ENCODE results near the gene ZNF777. TPM values are rescaled to one million over a fixed set of nuclear protein-coding genes. Genes with fewer than 3 reads are reported as not detected.
"Not testable (repeated sequence)": the region's sequence is repeated elsewhere in the genome, so short reads cannot be mapped to it uniquely, and the experiment has no call there.

Gene ZNF777
- total and polyA plus RNA-seq, 12 donors, result 6.1 to 9.1 (median 7.7) TPM

GRCh38 chr7:149449897-149450296 lies 11.0 kb downstream of the ZNF777 start:
- H3K27me3 ChIP-seq, result no peaks in the 10 kb centered on the region
- no peaks in the 10 kb centered on the region for H3K4me1 ChIP-seq
- H3K27ac ChIP-seq, result no peak overlapping the region
- ATAC-seq (no peak), DNase-seq (no peak)
- 96% methylated on average over 6 of the region's 6 CpGs for WGBS, 2 donors
- H3K4me3 ChIP-seq, result no peak overlapping the region
- no peaks in the 10 kb centered on the region for H3K9me3 ChIP-seq
- H3K36me3 ChIP-seq, result peaks cover 0 to 100% (median 55%) of the 10 kb centered on the region in 9 donors
- TF ChIP-seq CTCF (IDR thresholded peaks at IDR 0.05), result no peak
- intact Hi-C loops (cut with DNase I), result no loop called here

- Histone ChIP-seq H3K4me3 (no peak overlapping the region), H3K4me1 (no peaks in the 10 kb centered on the region), H3K27me3 (no peaks in the 10 kb centered on the region), H3K27ac (no peak overlapping the region), H3K36me3 (peaks cover 0 to 100% (median 48%) of the 10 kb centered on the region in 9 donors), H3K9me3 (no peaks in the 10 kb centered on the region)
- ATAC-seq, result no peak
- TF ChIP-seq CTCF (IDR thresholded peaks at IDR 0.05), result no peak
- WGBS, 2 donors, result 89 to 91% methylated on average over 8 of the region's 8 CpGs
- intact Hi-C loops (cut with DNase I), result no loop called here
- DNase-seq, result no peak
These were observed 11.9 kb downstream of the ZNF777 start for GRCh38 chr7:149448961-149449360.

- H3K27ac ChIP-seq; H3K9me3 ChIP-seq; H3K4me1 ChIP-seq; ATAC-seq; H3K27me3 ChIP-seq; intact Hi-C loops (cut with DNase I); H3K4me3 ChIP-seq; DNase-seq: not testable (repeated sequence)
- 98% methylated on average over 11 of the region's 11 CpGs for WGBS, 2 donors
- peaks cover 0 to 87% (median 37%) of the 10 kb centered on the region in 9 donors for H3K36me3 ChIP-seq
These were observed 14.8 kb downstream of the ZNF777 start for GRCh38 chr7:149446026-149446425.

GRCh38 chr7:149444287-149444686 lies 16.6 kb downstream of the ZNF777 start:
- no peaks in the 10 kb centered on the region for H3K9me3 ChIP-seq
- no peak overlapping the region for H3K27ac ChIP-seq
- ATAC-seq, result no peak
- 91% methylated on average over 6 of the region's 6 CpGs for WGBS, 2 donors
- H3K4me3 ChIP-seq, result no peak overlapping the region
- H3K36me3 ChIP-seq, result peaks cover 0 to 80% (median 20%) of the 10 kb centered on the region in 9 donors
- no peak for DNase-seq
- H3K27me3 ChIP-seq, result no peaks in the 10 kb centered on the region
- intact Hi-C loops (cut with DNase I), result no loop called here
- no peaks in the 10 kb centered on the region for H3K4me1 ChIP-seq
- no peak for TF ChIP-seq CTCF (IDR thresholded peaks at IDR 0.05)

- Histone ChIP-seq H3K9me3 (no peaks in the 10 kb centered on the region), H3K27me3 (no peaks in the 10 kb centered on the region), H3K4me3 (no peak overlapping the region), H3K36me3 (peaks cover 0 to 74% (median 13%) of the 10 kb centered on the region in 9 donors), H3K27ac (no peak overlapping the region), H3K4me1 (no peaks in the 10 kb centered on the region)
- no peak for TF ChIP-seq CTCF (IDR thresholded peaks at IDR 0.05)
- 97 to 98% methylated on average over 7 of the region's 7 CpGs for WGBS, 2 donors
- no peak for DNase-seq
- ATAC-seq, result no peak
- intact Hi-C loops (cut with DNase I), result no loop called here
These were observed 17.3 kb downstream of the ZNF777 start for GRCh38 chr7:149443523-149443922.
